PFSK-1 (cell line): ENCODE measurements around the gene MCCD1.

Experiments
- FOXP2 ChIP-seq: optimal IDR thresholded peaks from 2 replicates; pipeline ENCODE3; 2011; ENCODE audit warnings: borderline replicate concordance, control low read depth, inconsistent platforms; ENCODE audit not compliant: insufficient read depth; ENCODE audit errors: extremely low read length, extremely low read depth
- POLR2AphosphoS5 ChIP-seq: IDR thresholded peaks from 2 replicates; pipeline ENCODE4 v1.6.1; 2012; ENCODE audit warnings: low read depth, mild to moderate bottlenecking, control low read depth, low read length, moderate library complexity
- TAF1 ChIP-seq: IDR thresholded peaks from 2 replicates; pipeline ENCODE4 v1.6.1; 2012; ENCODE audit warnings: low read length, control low read depth, borderline replicate concordance; ENCODE audit not compliant: insufficient read depth
- TF ChIP-seq, protein P1 (sequence below), 2 experiments: IDR thresholded peaks; 2 replicates each; pipeline versions ENCODE4 v1.6.1 to v1.8.0; 2011 to 2012; ENCODE audit warnings: low read depth in 2 of 2, low read length in 2 of 2, control low read depth in 1 of 2, inconsistent platforms in 1 of 2, mild to moderate bottlenecking in 1 of 2, moderate library complexity in 1 of 2; ENCODE audit not compliant: insufficient read depth in 1 of 2

DNA sequence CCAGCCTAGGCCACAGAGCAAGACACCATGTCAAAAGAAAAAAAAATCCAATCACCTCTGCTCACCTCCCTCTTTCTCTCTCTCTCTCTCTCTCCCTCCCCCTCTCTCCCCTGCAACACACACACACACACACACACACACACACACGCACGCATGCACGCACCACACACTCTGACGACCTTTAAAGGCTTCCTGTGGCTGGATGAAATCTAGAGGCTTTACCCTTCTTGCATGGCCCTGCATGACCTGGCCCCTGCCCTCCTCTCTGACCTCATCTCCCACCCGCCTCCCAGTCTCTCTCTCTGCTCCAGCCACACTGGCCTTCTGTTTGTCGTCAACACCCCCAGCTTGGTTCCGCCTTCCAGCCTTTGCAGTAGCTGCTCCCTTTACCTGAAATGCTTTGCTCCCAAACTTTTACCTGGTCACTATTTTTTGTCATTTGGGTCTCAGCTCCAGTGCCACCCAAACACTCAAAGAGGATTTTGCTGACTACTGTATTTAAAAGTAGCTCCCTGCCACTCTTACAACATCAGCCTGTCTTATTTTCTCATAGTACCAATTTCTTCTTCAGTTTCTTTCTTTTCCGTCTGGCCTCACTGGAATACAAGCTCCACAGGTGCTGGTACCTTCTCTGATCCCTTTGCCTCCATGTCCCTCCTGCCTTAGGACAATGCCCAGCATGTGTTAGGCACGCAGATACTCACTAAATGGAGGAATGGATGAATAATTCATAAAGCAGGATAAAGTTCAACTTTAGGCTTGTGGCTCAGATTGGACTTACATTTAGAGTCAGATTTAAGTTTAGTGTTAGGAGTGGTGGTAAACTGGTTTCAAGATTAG, 39.0 kb downstream of the MCCD1 start:
- TF ChIP-seq POLR2AphosphoS5 (no peak), TAF1 (no peak), FOXP2 (no peak)
- TF ChIP-seq, protein P1, sequence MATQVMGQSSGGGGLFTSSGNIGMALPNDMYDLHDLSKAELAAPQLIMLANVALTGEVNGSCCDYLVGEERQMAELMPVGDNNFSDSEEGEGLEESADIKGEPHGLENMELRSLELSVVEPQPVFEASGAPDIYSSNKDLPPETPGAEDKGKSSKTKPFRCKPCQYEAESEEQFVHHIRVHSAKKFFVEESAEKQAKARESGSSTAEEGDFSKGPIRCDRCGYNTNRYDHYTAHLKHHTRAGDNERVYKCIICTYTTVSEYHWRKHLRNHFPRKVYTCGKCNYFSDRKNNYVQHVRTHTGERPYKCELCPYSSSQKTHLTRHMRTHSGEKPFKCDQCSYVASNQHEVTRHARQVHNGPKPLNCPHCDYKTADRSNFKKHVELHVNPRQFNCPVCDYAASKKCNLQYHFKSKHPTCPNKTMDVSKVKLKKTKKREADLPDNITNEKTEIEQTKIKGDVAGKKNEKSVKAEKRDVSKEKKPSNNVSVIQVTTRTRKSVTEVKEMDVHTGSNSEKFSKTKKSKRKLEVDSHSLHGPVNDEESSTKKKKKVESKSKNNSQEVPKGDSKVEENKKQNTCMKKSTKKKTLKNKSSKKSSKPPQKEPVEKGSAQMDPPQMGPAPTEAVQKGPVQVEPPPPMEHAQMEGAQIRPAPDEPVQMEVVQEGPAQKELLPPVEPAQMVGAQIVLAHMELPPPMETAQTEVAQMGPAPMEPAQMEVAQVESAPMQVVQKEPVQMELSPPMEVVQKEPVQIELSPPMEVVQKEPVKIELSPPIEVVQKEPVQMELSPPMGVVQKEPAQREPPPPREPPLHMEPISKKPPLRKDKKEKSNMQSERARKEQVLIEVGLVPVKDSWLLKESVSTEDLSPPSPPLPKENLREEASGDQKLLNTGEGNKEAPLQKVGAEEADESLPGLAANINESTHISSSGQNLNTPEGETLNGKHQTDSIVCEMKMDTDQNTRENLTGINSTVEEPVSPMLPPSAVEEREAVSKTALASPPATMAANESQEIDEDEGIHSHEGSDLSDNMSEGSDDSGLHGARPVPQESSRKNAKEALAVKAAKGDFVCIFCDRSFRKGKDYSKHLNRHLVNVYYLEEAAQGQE (IDR thresholded peaks at IDR 0.05; ENCODE audit: insufficient read depth in 1 of 2, low read depth in 2 of 2, low read length in 2 of 2) = no peak
